ENCODE data around the gene XXYLT1. TPM values are rescaled to one million over a fixed set of nuclear protein-coding genes. Genes with fewer than 3 reads are reported as not detected.
A peak's percentile ranks its signal among the peaks of the same experiment; 100 is the strongest.

Gene XXYLT1
- total and polyA plus RNA-seq, 10 donors: 2.7 to 22.3 (median 9.5) TPM

DNA sequence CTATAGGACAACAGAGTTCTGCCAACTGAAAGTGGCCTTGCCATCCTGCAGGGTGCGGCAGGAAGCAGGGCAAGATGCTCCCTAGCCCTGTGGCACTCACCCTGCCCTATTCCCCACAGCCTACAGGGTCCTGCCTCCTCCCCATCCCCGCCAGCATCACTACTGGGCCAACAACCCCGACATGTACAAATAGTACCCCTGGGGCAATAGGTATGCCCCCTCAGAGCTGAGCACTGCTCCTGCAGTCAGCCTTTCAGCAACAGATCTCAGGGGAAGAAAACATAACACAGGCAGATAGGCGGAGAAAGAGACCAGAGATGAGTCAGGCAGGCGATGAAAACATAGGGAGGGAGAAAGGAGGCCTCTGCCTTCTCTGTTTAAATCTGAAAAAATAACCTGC is 74.7 kb downstream of the XXYLT1 start:
- no peaks in the 10 kb centered on the region for H3K27me3 ChIP-seq (replicated peaks in 1 of 7)
- intact Hi-C loops (cut with DNase I; ENCODE audit: low total_unique reads): no loop called here
- peaks cover 0 to 5% (median 0%) of the 10 kb centered on the region in 6 donors for H3K36me3 ChIP-seq
- H3K4me1 ChIP-seq: peaks cover 0 to 36% (median 22%) of the 10 kb centered on the region in 6 donors
- H3K27ac ChIP-seq: no peak overlapping the region
- peaks cover 0 to 12% (median 9%) of the 10 kb centered on the region in 8 donors for H3K9me3 ChIP-seq
- H3K4me3 ChIP-seq: no peak overlapping the region
- TF ChIP-seq POLR2AphosphoS5 (IDR thresholded peaks at IDR 0.05): peak in 1 of 3 donors; percentile 18
- no peak for TF ChIP-seq POLR2A (IDR thresholded peaks at IDR 0.05)
- DNase-seq: no peak
- 74 to 95% (median 83%) methylated on average over 5 of the region's 5 CpGs for WGBS, 5 donors

DNA sequence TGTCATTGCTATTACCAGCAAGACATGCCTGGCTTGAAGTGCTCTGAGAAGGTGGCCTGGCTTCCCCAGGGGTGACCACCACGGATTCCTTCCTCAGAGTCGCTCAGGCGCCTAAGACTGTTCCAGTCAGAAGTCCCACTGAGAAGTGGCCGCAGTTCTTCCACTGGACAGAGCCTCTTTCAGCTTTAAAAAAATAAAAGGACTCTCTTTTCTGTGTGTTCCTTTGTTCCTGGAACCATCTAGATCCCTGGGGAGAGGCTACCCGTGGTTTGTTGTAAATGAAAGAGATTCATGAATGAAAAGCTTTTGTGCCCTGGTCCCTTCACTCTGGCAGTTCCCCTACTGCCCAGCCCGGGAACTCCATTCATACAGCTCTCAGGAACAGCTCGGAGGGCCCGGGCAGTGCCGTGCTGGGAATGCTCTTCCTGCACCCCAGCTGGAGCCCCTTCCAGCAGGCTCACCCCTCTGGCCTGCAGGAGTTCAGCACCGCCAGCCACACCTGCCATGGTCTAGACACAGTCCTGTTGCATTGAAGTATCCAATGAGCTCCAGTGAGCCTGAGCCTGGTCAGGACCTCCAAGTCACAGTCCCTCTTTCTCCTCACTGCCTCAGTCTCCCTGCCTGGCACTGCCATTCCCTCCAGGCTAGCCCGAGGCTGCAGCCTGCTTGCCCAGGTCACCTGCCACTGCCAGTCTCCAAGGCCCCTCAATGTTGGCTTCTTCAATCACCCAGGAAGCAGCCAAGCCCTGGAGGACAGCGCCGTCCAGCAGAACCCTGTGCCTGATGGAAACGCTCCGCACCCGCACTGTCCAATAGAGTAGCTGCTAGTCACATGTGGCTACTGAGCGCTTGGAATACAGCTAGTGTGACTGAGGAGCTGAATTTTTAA is 75.4 kb downstream of the XXYLT1 start:
- H3K36me3 ChIP-seq: peaks cover 0 to 5% (median 0%) of the 10 kb centered on the region in 6 donors
- H3K27me3 ChIP-seq (replicated peaks in 1 of 7): no peaks in the 10 kb centered on the region
- no peak for TF ChIP-seq POLR2AphosphoS5 (IDR thresholded peaks at IDR 0.05)
- TF ChIP-seq POLR2A (IDR thresholded peaks at IDR 0.05): no peak
- TF ChIP-seq, protein P1, sequence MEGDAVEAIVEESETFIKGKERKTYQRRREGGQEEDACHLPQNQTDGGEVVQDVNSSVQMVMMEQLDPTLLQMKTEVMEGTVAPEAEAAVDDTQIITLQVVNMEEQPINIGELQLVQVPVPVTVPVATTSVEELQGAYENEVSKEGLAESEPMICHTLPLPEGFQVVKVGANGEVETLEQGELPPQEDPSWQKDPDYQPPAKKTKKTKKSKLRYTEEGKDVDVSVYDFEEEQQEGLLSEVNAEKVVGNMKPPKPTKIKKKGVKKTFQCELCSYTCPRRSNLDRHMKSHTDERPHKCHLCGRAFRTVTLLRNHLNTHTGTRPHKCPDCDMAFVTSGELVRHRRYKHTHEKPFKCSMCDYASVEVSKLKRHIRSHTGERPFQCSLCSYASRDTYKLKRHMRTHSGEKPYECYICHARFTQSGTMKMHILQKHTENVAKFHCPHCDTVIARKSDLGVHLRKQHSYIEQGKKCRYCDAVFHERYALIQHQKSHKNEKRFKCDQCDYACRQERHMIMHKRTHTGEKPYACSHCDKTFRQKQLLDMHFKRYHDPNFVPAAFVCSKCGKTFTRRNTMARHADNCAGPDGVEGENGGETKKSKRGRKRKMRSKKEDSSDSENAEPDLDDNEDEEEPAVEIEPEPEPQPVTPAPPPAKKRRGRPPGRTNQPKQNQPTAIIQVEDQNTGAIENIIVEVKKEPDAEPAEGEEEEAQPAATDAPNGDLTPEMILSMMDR (IDR thresholded peaks at IDR 0.05 in 8 of 11, conservative IDR thresholded peaks at IDR 0.05 in 3 of 11): no peak
- no peak for DNase-seq
- no peak overlapping the region for H3K27ac ChIP-seq
- intact Hi-C loops (cut with DNase I; ENCODE audit: low total_unique reads): no loop called here
- no peak overlapping the region for H3K4me3 ChIP-seq
- peaks cover 0 to 19% (median 16%) of the 10 kb centered on the region in 8 donors for H3K9me3 ChIP-seq
- H3K4me1 ChIP-seq: peaks cover 0 to 36% (median 22%) of the 10 kb centered on the region in 6 donors
- 90 to 91% (median 91%) methylated on average over 15 to 17 of the region's 17 CpGs for WGBS, 5 donors

DNA sequence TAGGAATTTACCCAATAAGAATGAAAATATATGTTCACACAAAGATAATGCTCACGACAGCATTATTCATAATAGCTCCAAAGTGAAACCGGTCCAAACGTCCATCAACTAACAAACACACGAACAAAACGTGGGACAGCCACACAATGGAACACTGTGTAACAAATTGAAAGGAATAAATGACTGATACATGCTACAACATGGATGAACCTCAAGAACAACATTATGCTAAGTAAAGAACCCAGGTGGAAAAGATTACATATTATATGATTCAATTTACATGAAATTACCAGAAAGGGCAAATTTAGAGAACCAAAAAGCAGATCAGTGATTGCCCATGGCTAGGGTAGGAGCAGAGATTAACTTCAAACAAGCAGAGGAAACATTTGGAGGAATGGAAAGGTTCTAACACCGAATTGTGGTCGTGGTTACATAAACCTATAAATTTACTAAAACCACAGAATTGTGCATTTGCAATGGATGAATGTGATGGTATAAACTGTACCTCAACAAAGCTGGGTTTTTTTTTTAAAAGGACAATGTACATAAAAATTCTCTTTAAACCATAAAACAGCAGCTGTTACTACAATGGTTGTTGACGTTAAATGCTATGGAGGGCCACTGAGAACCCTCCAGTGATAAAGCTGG is 76.3 kb downstream of the XXYLT1 start:
- 45 to 57% (median 50%) methylated on average over 8 of the region's 8 CpGs for WGBS, 5 donors
- Histone ChIP-seq H3K27ac (no peak overlapping the region), H3K9me3 (peaks cover 0 to 23% (median 20%) of the 10 kb centered on the region in 8 donors), H3K4me3 (no peak overlapping the region), H3K36me3 (no peaks in the 10 kb centered on the region), H3K4me1 (peaks cover 0 to 36% (median 22%) of the 10 kb centered on the region in 6 donors), H3K27me3 (replicated peaks in 1 of 7) (no peaks in the 10 kb centered on the region)
- intact Hi-C loops (cut with DNase I; ENCODE audit: low total_unique reads): no loop called here
- TF ChIP-seq, protein P1 (IDR thresholded peaks at IDR 0.05 in 8 of 11, conservative IDR thresholded peaks at IDR 0.05 in 3 of 11): no peak
- TF ChIP-seq POLR2AphosphoS5 (IDR thresholded peaks at IDR 0.05): no peak
- TF ChIP-seq POLR2A (IDR thresholded peaks at IDR 0.05): no peak
- no peak for DNase-seq

DNA sequence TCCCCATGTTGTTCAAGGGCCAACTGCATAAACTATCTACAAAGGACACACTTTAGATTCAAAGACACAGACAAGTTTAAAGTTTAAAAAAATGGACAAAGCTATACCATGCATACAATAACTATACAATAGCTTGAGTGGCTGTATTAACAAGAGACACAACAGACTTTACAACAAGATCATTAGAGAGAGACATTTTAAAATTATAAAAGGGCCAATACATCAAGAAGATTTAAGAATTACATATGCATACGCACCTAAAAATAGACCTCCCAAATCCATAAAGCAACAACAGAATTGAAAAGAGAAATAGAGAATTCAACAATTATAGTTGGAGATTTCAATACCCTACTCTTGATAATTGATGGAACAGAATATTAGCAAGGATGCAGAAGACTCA is 79.4 kb downstream of the XXYLT1 start:
- intact Hi-C loops (cut with DNase I; ENCODE audit: low total_unique reads): no loop called here
- TF ChIP-seq POLR2AphosphoS5 (IDR thresholded peaks at IDR 0.05) (no peak), POLR2A (IDR thresholded peaks at IDR 0.05) (no peak)
- TF ChIP-seq, protein P1 (IDR thresholded peaks at IDR 0.05 in 8 of 11, conservative IDR thresholded peaks at IDR 0.05 in 3 of 11): no peak
- Histone ChIP-seq H3K4me1 (peaks cover 0 to 27% (median 17%) of the 10 kb centered on the region in 6 donors), H3K27me3 (replicated peaks in 1 of 7) (no peaks in the 10 kb centered on the region), H3K4me3 (no peak overlapping the region), H3K36me3 (no peaks in the 10 kb centered on the region), H3K27ac (no peak overlapping the region), H3K9me3 (peaks cover 0 to 23% (median 20%) of the 10 kb centered on the region in 8 donors)
- WGBS, 5 donors: 93 to 97% (median 96%) methylated on average over 1 of the region's 1 CpG
- no peak for DNase-seq

Measured in spleen (tissue), 11 donors.